Hepatocyte (in vitro differentiated cells): ENCODE results near the gene SAMD1.

Experiments used
- EZH2 ChIP-seq: fragments of 200-600 bp; sonication (generic); IDR thresholded peaks from 2 replicates; pipeline ENCODE4 v1.6.1; 2016; ENCODE audit warnings: antibody characterized with exemption, mild to moderate bottlenecking, borderline replicate concordance
- EZH2phosphoT487 ChIP-seq: fragments of 200-600 bp; sonication (generic); IDR thresholded peaks from one replicate; pipeline ENCODE4 v1.6.1; 2018; ENCODE audit warnings: antibody characterized with exemption, mild to moderate bottlenecking, low read depth, moderate library complexity; ENCODE audit not compliant: unreplicated experiment, severe bottlenecking
- TF ChIP-seq, protein P1 (sequence below): fragments of 200-600 bp; sonication (generic); IDR thresholded peaks from 2 replicates; pipeline ENCODE4 v1.5.1; 2016; ENCODE audit warnings: antibody characterized with exemption, mild to moderate bottlenecking; ENCODE audit not compliant: poor library complexity

- TF ChIP-seq EZH2 (no peak), EZH2phosphoT487 (no peak)
- TF ChIP-seq, protein P1, sequence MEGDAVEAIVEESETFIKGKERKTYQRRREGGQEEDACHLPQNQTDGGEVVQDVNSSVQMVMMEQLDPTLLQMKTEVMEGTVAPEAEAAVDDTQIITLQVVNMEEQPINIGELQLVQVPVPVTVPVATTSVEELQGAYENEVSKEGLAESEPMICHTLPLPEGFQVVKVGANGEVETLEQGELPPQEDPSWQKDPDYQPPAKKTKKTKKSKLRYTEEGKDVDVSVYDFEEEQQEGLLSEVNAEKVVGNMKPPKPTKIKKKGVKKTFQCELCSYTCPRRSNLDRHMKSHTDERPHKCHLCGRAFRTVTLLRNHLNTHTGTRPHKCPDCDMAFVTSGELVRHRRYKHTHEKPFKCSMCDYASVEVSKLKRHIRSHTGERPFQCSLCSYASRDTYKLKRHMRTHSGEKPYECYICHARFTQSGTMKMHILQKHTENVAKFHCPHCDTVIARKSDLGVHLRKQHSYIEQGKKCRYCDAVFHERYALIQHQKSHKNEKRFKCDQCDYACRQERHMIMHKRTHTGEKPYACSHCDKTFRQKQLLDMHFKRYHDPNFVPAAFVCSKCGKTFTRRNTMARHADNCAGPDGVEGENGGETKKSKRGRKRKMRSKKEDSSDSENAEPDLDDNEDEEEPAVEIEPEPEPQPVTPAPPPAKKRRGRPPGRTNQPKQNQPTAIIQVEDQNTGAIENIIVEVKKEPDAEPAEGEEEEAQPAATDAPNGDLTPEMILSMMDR, result no peak
Measured at GRCh38 chr19:14103310-14103709, 12.8 kb upstream of the SAMD1 start.
